T-helper 1 cell treated with Interleukin-12 subunit alpha and Interleukin-12 subunit beta and Interleukin-4 antibody, amounts not matched to agents 30 μg/mL and 1 μg/mL, for 36 hours (primary cell): Measurements from ENCODE around the gene ABCC1.
A peak's percentile ranks its signal among the peaks of the same experiment; 100 is the strongest.

Experiments
- H3K27ac Mint-ChIP-seq: one replicate; pipeline ENCODE4 v1.8.0; 2021; ENCODE audit warnings: mild to moderate bottlenecking, mixed read lengths
- H3K27me3 Mint-ChIP-seq: one replicate; pipeline ENCODE4 v1.8.0; 2021; ENCODE audit warnings: low read depth, mixed read lengths
- H3K36me3 Mint-ChIP-seq: one replicate; pipeline ENCODE4 v1.8.0; 2021; ENCODE audit warnings: low read depth, mixed read lengths
- H3K4me1 Mint-ChIP-seq: one replicate; pipeline ENCODE4 v1.8.0; 2021; ENCODE audit warnings: low read depth, mixed read lengths
- H3K4me3 Mint-ChIP-seq: one replicate; pipeline ENCODE4 v1.8.0; 2021; ENCODE audit warnings: mild to moderate bottlenecking, moderate library complexity, mixed read lengths
- H3K9me3 Mint-ChIP-seq: one replicate; pipeline ENCODE4 v1.8.0; 2021; ENCODE audit warnings: mixed read lengths

ABCC1 gene

DNA sequence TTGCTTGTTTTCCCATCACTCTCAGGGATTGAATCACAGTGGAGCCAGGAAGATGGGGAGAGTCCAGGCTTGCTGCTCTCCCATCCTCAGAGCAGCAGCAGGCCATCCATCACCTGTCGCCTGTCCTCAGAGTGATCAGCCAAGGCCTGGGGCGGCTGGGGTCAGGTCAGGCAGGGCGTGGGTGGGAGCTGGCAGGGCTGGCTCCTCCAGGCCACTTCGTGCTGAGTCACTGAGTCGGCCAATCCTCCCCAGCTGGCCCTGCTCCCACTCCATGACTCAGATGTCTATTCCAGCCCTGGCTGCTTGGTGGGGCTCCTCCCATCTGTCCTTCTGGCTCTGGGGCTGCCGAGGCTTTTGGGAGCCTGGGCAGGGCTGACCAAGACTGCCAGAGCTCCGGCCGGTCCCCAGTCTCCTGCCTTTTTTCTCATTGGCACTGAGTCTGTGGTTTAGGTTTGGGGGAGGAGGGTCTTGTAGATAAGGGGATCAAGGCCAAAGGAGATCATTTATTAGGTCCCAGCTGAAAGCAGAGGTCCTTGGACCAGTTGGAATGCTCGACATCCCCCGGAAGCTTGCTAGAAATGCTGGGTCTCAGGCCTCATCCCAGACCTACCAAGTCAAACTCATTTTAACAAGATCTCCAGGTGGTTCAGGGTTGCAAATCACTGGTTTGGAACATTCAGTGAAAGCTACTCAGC, 72.7 kb downstream of the ABCC1 start:
- H3K9me3 Mint-ChIP-seq, result no peaks in the 10 kb centered on the region
- peaks cover 42% of the 10 kb centered on the region for H3K36me3 Mint-ChIP-seq
- H3K27me3 Mint-ChIP-seq, result no peaks in the 10 kb centered on the region
- H3K27ac Mint-ChIP-seq, result peak overlapping the region; percentile 6
- no peak overlapping the region for H3K4me3 Mint-ChIP-seq
- H3K4me1 Mint-ChIP-seq, result peaks cover 47% of the 10 kb centered on the region

DNA sequence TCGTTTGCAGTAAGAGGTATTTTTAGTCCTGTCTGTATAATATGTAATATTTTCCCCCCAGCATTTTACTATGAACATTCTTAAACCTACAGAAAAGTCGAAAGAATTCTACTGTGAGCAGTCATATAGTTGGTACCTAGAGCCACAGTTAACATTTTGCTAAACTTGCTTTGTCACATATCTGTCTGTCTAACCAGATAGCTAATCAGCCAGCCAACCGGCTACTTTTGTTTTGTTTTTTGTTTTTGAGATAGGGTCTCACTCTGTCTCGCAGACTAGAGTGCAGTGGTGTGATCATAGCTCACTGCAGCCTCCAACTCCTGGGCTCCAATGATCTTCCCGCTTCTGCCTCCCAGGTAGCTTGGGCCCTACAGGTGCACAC, 73.3 kb downstream of the ABCC1 start:
- H3K4me3 Mint-ChIP-seq, result no peak overlapping the region
- H3K27me3 Mint-ChIP-seq, result no peaks in the 10 kb centered on the region
- no peaks in the 10 kb centered on the region for H3K9me3 Mint-ChIP-seq
- H3K36me3 Mint-ChIP-seq, result peaks cover 39% of the 10 kb centered on the region
- H3K27ac Mint-ChIP-seq, result peak overlapping the region; percentile 6
- peaks cover 46% of the 10 kb centered on the region for H3K4me1 Mint-ChIP-seq

DNA sequence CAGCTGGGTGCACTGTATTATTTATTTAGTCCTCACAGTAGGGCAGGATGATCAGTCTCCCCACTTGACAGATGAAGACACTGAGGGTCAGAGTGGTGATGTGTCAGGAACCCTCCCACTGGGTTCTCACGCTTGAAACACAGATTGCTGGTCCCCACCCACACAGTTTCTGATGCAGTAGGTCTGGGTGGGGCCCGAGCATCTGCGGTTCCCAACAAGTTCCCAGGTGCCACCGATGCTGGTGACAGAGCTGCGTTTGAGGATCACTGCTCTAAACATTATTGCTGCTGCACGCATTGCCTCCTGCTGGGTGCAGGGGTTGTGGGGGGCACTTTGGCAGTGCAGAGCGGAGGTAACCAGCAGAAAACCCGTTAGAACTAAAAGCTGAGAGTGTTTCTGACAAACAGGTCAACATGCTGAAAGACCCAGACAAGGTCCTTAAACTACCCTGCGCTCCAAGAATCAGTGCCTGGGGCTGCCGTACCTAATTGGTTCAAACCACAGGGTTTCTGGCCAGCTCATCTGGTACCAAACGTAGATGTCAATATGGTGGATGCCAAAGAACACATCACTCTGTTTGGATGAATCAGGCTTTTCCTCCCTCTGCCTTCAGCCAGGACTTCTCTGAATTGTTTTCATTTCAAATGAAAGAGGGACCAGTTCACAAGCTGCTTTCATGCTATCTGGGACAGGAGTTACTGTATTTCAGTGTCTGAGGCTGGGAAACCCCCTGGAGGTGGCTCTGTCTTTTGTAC, 76.0 kb downstream of the ABCC1 start:
- H3K36me3 Mint-ChIP-seq, result peaks cover 24% of the 10 kb centered on the region
- peaks cover 39% of the 10 kb centered on the region for H3K4me1 Mint-ChIP-seq
- H3K27ac Mint-ChIP-seq, result peak overlapping the region; percentile 86
- H3K9me3 Mint-ChIP-seq, result no peaks in the 10 kb centered on the region
- H3K4me3 Mint-ChIP-seq, result peak overlapping the region; percentile 44
- no peaks in the 10 kb centered on the region for H3K27me3 Mint-ChIP-seq

DNA sequence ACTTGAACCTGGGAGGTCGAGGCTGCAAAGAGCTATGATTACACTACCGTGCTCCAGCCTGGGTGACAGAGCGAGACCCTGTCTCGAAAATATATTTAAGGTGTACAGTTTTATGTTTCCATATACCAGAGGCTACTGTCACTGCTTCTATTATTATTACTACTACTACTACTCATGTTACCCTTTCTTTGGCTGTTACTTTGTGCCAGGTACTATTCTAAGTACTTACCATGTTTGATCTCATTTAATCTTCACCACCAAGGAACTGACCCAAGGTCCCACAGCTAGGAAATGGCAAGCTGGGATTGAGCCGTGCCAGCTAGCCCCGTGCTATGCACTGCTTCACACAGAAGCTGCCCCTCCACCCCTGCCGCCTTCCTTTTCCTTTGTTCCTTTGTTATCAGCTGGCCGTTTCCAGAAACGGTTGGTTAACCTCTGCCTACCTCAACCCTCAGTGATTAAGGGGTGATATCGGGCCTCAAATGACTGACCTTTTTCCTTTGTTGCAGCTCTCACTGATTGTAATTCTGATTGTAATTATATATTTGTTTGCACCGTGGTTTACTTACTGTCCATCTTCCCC, 78.4 kb downstream of the ABCC1 start:
- no peaks in the 10 kb centered on the region for H3K27me3 Mint-ChIP-seq
- peaks cover 18% of the 10 kb centered on the region for H3K36me3 Mint-ChIP-seq
- H3K27ac Mint-ChIP-seq, result no peak overlapping the region
- H3K4me3 Mint-ChIP-seq, result no peak overlapping the region
- H3K9me3 Mint-ChIP-seq, result no peaks in the 10 kb centered on the region
- peaks cover 40% of the 10 kb centered on the region for H3K4me1 Mint-ChIP-seq

DNA sequence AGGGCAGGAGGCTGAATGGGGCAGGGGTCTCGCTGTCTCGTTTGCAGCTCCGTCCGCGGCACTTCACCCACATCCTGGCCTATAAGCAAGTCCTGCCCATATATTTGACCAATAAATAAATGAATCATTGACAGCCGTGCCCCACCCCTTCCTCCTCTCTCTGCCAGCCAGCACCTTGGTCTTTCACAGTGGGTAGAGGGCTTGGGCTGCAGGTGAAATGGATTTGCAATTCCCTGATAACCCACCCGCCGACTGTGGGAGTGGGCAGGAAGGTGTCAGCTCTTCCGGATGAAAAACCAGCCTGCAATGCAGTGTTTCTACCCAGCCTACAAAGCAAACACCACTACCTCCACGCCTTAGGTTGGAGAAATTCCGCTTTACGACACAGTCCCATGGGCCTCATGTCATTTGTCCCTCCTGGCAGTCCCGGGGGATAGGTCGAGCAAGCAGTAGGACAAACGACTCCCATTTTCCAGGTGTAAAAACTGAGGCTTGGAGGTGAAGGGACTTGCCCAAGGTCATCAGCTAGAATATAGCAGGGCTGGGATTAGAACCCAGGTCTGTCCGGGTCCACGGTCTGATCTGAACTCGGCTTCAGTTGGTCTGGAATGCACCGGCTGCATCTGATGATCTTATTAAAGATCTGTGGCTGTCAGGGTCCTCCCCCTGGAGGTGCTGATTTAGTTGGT, 79.0 kb downstream of the ABCC1 start:
- peaks cover 12% of the 10 kb centered on the region for H3K36me3 Mint-ChIP-seq
- H3K27ac Mint-ChIP-seq, result no peak overlapping the region
- no peaks in the 10 kb centered on the region for H3K9me3 Mint-ChIP-seq
- H3K27me3 Mint-ChIP-seq, result no peaks in the 10 kb centered on the region
- H3K4me3 Mint-ChIP-seq, result no peak overlapping the region
- peaks cover 42% of the 10 kb centered on the region for H3K4me1 Mint-ChIP-seq

DNA sequence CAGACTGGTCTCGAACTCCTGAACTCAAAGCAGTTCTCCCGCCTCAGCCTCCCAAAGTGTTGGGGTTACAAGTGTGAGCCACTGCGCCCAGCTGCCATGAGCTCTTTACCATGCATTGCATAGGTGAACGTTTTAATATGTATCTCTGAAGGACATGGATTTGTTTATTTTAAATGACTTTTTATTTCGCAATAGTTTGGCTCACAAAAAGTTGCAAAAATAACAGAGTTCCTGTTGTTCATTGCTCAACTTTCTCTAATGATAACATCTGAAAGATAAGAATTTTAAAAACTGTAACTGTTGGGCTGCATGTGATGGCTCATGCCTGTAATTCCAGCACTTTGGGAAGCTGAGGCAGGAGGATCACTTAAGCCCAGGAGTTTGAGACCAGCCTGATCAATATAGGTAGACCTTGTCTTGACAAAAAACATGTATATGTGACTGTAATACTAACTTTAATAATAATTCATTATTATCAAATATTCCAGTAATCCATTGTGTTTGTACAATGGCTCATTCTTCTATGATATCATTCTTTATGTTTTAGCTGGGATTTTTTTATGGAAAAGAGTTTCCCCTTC, 80.1 kb downstream of the ABCC1 start:
- H3K4me1 Mint-ChIP-seq, result peaks cover 38% of the 10 kb centered on the region
- H3K27me3 Mint-ChIP-seq, result no peaks in the 10 kb centered on the region
- no peaks in the 10 kb centered on the region for H3K9me3 Mint-ChIP-seq
- no peak overlapping the region for H3K4me3 Mint-ChIP-seq
- no peak overlapping the region for H3K27ac Mint-ChIP-seq
- peaks cover 12% of the 10 kb centered on the region for H3K36me3 Mint-ChIP-seq

DNA sequence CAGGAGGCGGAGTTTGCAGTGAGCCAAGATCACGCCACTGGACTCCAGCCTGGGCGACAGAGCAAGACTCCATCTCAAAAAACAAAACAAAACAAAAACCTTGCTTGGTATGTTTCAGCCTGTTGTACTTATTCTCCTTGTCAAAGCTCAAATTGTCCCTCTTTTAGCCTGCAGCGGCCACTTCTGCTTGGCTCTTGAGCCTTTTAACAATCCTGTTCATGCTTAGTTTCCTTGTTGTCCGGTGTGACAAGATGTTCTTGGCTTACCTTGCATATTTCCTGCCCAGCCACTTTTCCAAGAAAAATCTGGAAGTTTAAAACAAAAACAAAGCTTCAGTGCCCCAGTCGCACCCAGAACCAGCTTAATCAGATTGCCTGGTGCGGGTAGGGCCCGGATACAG, 81.0 kb downstream of the ABCC1 start:
- Mint-ChIP-seq H3K27me3 (no peaks in the 10 kb centered on the region), H3K9me3 (no peaks in the 10 kb centered on the region), H3K36me3 (peaks cover 11% of the 10 kb centered on the region), H3K4me3 (no peak overlapping the region), H3K4me1 (peaks cover 29% of the 10 kb centered on the region), H3K27ac (no peak overlapping the region)

DNA sequence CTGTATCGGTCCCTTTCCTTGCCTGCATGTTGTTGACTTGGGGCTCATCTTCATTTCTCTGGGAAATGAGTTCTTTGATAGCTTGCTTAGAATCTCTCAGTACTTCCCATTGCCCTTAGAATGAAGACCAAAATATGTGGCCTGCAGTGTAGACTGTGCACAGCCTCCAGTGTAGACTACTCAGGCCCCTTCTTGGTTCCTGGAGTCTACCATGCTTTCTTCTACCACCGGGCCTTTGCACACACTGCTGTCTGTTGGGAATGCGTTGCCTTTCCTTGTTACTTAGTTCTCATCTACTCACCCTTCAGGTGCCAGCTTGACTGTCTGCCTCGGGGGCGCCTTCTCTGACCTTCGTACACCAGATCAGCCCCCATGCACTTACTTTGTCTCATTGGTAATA, 82.0 kb downstream of the ABCC1 start:
- Mint-ChIP-seq H3K27ac (peak overlapping the region; percentile 37), H3K36me3 (peaks cover 14% of the 10 kb centered on the region), H3K4me1 (peaks cover 21% of the 10 kb centered on the region), H3K27me3 (no peaks in the 10 kb centered on the region), H3K9me3 (no peaks in the 10 kb centered on the region), H3K4me3 (no peak overlapping the region)

DNA sequence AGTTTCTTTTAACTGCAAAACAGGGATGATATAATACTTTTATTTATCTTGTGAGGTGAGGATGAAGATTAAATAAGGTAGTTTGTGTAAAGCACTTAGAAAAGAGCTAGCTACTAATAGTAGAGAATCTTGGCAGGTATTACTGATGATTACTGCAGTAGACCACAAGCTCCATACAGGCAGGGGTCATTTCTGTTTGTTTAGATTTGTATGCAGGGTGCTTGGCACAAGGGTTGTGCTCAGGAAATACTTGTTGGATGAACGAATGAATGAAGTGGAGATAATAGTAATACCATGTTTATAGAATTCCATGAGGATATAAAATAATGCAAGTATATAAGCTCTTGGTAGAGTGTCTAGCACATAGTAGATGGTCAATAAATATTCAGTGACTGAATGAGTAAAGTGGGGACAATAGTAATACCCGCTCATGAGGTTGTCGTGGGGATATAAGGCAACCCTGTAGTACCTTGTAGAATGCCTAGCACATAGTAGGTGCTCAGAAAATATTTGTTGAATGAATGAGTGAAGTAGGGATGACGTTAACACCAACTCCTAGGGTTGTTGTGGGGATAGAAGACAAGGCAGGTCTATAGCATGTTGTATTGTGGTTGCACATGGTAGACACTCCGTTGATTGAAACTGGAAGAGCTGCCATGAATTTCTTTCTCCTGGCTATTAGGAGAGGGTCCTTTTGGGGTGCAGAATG, 83.0 kb downstream of the ABCC1 start:
- peak overlapping the region; percentile 74 for H3K27ac Mint-ChIP-seq
- peaks cover 18% of the 10 kb centered on the region for H3K36me3 Mint-ChIP-seq
- no peak overlapping the region for H3K4me3 Mint-ChIP-seq
- no peaks in the 10 kb centered on the region for H3K9me3 Mint-ChIP-seq
- H3K27me3 Mint-ChIP-seq, result no peaks in the 10 kb centered on the region
- H3K4me1 Mint-ChIP-seq, result peaks cover 19% of the 10 kb centered on the region

DNA sequence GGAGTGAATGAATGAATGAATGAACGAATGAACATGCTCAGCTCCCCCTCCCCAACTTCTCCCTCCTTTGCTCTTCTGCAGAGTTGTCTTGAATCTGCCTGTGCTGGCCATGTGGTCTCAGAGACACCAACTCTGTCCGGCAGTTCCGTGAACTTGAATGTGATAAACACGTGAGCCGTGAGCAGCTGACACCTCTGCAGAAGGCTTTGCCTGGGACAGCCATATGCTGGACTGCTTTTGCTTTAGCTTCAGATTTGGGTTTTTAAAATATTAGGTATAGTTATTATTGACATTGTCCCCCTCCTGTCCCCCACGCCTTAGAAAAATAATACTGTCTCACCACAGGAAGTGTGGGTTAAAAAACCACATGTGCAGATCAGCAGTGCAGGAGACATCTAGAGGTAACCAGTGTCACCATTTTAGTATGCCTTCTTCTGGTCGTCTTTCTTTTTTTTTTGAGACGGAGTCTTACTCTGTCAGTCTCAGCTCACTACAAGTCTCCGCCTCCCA, 83.8 kb downstream of the ABCC1 start:
- H3K4me1 Mint-ChIP-seq, result peaks cover 21% of the 10 kb centered on the region
- peak overlapping the region; percentile 74 for H3K27ac Mint-ChIP-seq
- no peaks in the 10 kb centered on the region for H3K27me3 Mint-ChIP-seq
- H3K4me3 Mint-ChIP-seq, result no peak overlapping the region
- H3K36me3 Mint-ChIP-seq, result peaks cover 23% of the 10 kb centered on the region
- no peaks in the 10 kb centered on the region for H3K9me3 Mint-ChIP-seq

DNA sequence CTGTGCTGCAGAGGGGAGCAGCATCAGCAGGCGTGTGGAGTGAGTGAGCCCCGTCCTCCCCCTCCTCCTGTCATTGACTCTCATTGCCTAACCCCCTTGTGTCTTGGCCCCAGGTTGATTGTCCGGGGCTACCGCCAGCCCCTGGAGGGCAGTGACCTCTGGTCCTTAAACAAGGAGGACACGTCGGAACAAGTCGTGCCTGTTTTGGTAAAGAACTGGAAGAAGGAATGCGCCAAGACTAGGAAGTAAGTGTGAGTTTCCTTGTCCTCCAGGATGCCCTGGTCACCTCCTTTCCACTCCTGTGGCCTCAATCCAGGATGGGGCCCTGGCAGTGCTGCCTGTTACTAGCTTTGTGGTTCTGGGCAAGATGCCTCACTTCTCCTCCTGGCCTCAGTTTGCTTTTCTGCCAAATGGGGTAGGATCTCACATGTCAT, 87.0 kb downstream of the ABCC1 start:
- H3K9me3 Mint-ChIP-seq, result no peaks in the 10 kb centered on the region
- no peaks in the 10 kb centered on the region for H3K27me3 Mint-ChIP-seq
- H3K4me1 Mint-ChIP-seq, result peaks cover 30% of the 10 kb centered on the region
- H3K27ac Mint-ChIP-seq, result no peak overlapping the region
- no peak overlapping the region for H3K4me3 Mint-ChIP-seq
- peaks cover 32% of the 10 kb centered on the region for H3K36me3 Mint-ChIP-seq

DNA sequence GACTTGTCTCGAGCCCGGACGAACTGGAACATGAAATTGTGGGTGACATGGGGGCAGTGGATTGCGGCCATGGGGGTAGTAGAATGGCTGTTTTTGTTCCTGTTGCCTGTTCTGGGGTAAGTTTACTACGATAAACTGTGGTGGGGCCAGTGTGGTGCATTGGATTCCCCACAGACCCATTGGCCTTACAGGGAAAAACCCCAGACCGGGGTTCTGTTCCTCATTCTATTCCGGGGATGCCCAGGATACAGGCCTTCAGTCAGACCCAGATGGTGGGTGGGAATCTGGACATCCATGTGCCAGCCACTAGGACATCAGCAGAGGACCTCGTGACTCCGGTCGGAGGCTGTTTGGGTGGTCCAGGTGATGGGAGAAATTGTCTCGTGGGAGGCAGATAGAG, 88.1 kb downstream of the ABCC1 start:
- Mint-ChIP-seq H3K27me3 (no peaks in the 10 kb centered on the region), H3K27ac (no peak overlapping the region), H3K9me3 (no peaks in the 10 kb centered on the region), H3K4me3 (no peak overlapping the region), H3K4me1 (peaks cover 26% of the 10 kb centered on the region), H3K36me3 (peaks cover 34% of the 10 kb centered on the region)

DNA sequence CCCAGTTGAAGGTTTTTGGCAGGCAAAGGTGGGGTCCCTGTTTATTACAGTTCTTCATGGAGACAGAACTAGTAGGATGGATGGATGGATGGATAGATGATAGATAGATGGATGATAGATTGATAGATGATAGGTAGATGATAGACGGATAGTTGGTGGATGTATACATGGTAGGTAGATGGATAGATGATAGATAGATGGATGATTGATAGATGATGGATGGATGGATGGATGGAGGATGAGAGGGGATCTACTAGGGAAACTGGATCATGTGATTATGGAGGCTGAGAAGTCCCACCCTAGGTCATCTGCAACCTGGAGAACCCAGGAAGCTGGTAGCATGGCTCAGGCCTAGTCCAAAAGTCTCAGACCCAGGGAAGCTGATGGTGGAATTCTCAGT, 88.6 kb downstream of the ABCC1 start:
- H3K9me3 Mint-ChIP-seq, result no peaks in the 10 kb centered on the region
- H3K36me3 Mint-ChIP-seq, result peaks cover 34% of the 10 kb centered on the region
- no peak overlapping the region for H3K4me3 Mint-ChIP-seq
- no peak overlapping the region for H3K27ac Mint-ChIP-seq
- no peaks in the 10 kb centered on the region for H3K27me3 Mint-ChIP-seq
- H3K4me1 Mint-ChIP-seq, result peaks cover 21% of the 10 kb centered on the region

DNA sequence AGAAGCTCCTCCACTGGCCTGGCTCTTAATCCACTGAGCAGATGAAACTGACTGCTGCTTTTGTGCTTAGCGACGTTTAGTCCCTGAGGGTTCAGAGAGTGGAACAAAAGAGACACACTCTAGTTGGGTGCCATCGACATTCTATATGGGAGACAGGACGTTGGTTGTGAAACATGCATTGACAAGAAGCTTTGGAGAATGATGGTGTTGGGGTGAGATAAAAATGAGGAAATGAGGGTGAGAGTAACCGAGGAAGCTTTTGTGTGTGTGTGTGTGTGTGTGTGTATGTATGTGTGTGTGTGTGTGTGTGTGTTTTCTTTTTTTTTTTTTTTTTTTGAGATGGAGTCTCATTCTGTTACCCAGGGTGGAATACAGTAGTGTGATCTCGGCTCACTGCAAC, 89.5 kb downstream of the ABCC1 start:
- H3K27ac Mint-ChIP-seq, result peak overlapping the region; percentile 4
- peaks cover 12% of the 10 kb centered on the region for H3K4me1 Mint-ChIP-seq
- H3K36me3 Mint-ChIP-seq, result peaks cover 35% of the 10 kb centered on the region
- no peaks in the 10 kb centered on the region for H3K9me3 Mint-ChIP-seq
- no peaks in the 10 kb centered on the region for H3K27me3 Mint-ChIP-seq
- no peak overlapping the region for H3K4me3 Mint-ChIP-seq
